PFSK-1 (cell line): ENCODE results near the gene MZB1.

Experiments
- POLR2AphosphoS5 ChIP-seq: IDR thresholded peaks from 2 replicates; pipeline ENCODE4 v1.6.1; 2012; ENCODE audit warnings: low read depth, mild to moderate bottlenecking, control low read depth, low read length, moderate library complexity
- SIN3A ChIP-seq: IDR thresholded peaks from 2 replicates; pipeline ENCODE4 v1.6.1; 2012; ENCODE audit warnings: mild to moderate bottlenecking, low read length, moderate library complexity, borderline replicate concordance; ENCODE audit not compliant: insufficient read depth
- TAF1 ChIP-seq: IDR thresholded peaks from 2 replicates; pipeline ENCODE4 v1.6.1; 2012; ENCODE audit warnings: low read length, control low read depth, borderline replicate concordance; ENCODE audit not compliant: insufficient read depth
- TF ChIP-seq, protein P1 (sequence below), 2 experiments: IDR thresholded peaks; 2 replicates each; pipeline versions ENCODE4 v1.6.1 to v1.8.0; 2011 to 2012; ENCODE audit warnings: low read depth in 2 of 2, low read length in 2 of 2, control low read depth in 1 of 2, inconsistent platforms in 1 of 2, mild to moderate bottlenecking in 1 of 2, moderate library complexity in 1 of 2; ENCODE audit not compliant: insufficient read depth in 1 of 2

GRCh38 chr5:139342423-139342723, 47.3 kb downstream of the MZB1 start:
- TF ChIP-seq POLR2AphosphoS5, result no peak
- no peak for TF ChIP-seq TAF1
- TF ChIP-seq, protein P1, sequence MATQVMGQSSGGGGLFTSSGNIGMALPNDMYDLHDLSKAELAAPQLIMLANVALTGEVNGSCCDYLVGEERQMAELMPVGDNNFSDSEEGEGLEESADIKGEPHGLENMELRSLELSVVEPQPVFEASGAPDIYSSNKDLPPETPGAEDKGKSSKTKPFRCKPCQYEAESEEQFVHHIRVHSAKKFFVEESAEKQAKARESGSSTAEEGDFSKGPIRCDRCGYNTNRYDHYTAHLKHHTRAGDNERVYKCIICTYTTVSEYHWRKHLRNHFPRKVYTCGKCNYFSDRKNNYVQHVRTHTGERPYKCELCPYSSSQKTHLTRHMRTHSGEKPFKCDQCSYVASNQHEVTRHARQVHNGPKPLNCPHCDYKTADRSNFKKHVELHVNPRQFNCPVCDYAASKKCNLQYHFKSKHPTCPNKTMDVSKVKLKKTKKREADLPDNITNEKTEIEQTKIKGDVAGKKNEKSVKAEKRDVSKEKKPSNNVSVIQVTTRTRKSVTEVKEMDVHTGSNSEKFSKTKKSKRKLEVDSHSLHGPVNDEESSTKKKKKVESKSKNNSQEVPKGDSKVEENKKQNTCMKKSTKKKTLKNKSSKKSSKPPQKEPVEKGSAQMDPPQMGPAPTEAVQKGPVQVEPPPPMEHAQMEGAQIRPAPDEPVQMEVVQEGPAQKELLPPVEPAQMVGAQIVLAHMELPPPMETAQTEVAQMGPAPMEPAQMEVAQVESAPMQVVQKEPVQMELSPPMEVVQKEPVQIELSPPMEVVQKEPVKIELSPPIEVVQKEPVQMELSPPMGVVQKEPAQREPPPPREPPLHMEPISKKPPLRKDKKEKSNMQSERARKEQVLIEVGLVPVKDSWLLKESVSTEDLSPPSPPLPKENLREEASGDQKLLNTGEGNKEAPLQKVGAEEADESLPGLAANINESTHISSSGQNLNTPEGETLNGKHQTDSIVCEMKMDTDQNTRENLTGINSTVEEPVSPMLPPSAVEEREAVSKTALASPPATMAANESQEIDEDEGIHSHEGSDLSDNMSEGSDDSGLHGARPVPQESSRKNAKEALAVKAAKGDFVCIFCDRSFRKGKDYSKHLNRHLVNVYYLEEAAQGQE (IDR thresholded peaks at IDR 0.05; ENCODE audit: insufficient read depth in 1 of 2, low read depth in 2 of 2, low read length in 2 of 2), result no peak
- no peak for TF ChIP-seq SIN3A
